ENCODE measurements around the gene SLC5A8.

DNA sequence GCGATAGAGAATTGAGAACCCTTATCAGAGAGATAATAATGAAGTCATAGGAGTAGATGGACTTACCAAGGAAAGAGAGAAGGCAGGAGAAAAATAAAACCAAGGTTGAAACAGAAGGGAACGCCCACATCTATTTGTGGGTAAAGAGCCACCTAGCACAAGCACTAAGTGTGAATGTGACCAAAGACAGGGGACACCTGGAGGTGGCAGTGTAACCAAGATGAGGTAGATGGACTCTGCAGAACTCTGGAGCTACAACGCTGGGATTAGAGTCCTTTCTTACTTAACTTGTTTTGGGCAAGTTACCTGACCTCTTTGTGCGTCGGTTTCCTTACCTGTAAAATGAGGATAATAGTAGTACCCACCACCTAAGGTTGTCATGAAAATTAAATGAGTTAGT, 101.9 kb downstream of the SLC5A8 start:
- TF ChIP-seq, protein P1, sequence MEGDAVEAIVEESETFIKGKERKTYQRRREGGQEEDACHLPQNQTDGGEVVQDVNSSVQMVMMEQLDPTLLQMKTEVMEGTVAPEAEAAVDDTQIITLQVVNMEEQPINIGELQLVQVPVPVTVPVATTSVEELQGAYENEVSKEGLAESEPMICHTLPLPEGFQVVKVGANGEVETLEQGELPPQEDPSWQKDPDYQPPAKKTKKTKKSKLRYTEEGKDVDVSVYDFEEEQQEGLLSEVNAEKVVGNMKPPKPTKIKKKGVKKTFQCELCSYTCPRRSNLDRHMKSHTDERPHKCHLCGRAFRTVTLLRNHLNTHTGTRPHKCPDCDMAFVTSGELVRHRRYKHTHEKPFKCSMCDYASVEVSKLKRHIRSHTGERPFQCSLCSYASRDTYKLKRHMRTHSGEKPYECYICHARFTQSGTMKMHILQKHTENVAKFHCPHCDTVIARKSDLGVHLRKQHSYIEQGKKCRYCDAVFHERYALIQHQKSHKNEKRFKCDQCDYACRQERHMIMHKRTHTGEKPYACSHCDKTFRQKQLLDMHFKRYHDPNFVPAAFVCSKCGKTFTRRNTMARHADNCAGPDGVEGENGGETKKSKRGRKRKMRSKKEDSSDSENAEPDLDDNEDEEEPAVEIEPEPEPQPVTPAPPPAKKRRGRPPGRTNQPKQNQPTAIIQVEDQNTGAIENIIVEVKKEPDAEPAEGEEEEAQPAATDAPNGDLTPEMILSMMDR (conservative IDR thresholded peaks at IDR 0.05; ENCODE audit: low read depth, low read length), result no peak
- TF ChIP-seq RAD21 (IDR thresholded peaks at IDR 0.05; ENCODE audit: low read length) (no peak), SMC3 (IDR thresholded peaks at IDR 0.05; ENCODE audit: low read depth, low read length) (no peak), POLR2A (IDR thresholded peaks at IDR 0.05; ENCODE audit: low read depth, low read length) (no peak), CHD1 (IDR thresholded peaks at IDR 0.05; ENCODE audit: low read depth, low read length) (no peak), FOS (IDR thresholded peaks at IDR 0.05; ENCODE audit: low read depth, low read length) (no peak), MXI1 (IDR thresholded peaks at IDR 0.05; ENCODE audit: borderline replicate concordance, low read depth, low read length) (no peak), BHLHE40 (IDR thresholded peaks at IDR 0.05; ENCODE audit: low read depth, low read length) (no peak), RFX5 (IDR thresholded peaks at IDR 0.05; ENCODE audit: low read depth, low read length) (no peak), CEBPB (IDR thresholded peaks at IDR 0.05; ENCODE audit: low read depth, low read length) (no peak), RCOR1 (IDR thresholded peaks at IDR 0.05; ENCODE audit: insufficient replicate concordance, low read length) (no peak), NFE2L2 (IDR thresholded peaks at IDR 0.05; ENCODE audit: low read depth, low read length) (no peak)
- TF ChIP-seq, protein P2, sequence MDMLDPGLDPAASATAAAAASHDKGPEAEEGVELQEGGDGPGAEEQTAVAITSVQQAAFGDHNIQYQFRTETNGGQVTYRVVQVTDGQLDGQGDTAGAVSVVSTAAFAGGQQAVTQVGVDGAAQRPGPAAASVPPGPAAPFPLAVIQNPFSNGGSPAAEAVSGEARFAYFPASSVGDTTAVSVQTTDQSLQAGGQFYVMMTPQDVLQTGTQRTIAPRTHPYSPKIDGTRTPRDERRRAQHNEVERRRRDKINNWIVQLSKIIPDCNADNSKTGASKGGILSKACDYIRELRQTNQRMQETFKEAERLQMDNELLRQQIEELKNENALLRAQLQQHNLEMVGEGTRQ (IDR thresholded peaks at IDR 0.05; ENCODE audit: low read depth, low read length), result no peak

Data from IMR-90 (cell line).